ENCODE measurements around the gene DCP1B.

DCP1B gene

GRCh38 chr12:1992732-1993131 is 11.5 kb downstream of the DCP1B start:
- H3K4me3 ChIP-seq (ENCODE audit: low read length), result no peak overlapping the region
- TF ChIP-seq CTCF (conservative IDR thresholded peaks at IDR 0.05; ENCODE audit: low read depth, low read length), result no peak

DNA sequence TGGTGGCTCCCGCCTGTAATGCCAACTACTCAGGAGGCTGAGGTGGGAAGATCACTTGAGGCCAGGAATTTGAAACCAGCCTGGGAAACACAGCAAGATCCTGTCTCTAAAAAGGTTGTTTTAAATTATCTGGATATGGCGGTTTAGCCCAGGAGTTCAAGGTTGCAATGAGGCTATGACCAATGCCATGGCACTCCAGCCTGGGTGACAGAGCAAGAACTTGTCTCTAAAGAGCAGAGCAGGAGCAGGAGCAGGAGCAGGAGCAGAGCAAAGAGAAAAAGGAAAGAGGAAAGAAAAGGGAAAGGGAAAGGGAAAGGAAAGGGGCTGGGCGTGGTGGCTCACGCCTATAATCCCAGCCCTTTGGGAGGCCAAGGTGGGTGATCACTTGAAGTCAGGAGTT is 15.1 kb downstream of the DCP1B start:
- TF ChIP-seq CTCF (conservative IDR thresholded peaks at IDR 0.05; ENCODE audit: low read depth, low read length), result no peak
- DNase-seq (ENCODE audit: low read depth), result no peak
- no peak overlapping the region for H3K4me3 ChIP-seq (ENCODE audit: low read length)

More at GRCh38 chr12:1992732-1993131, 11.5 kb downstream of the DCP1B start:
- DNase-seq (ENCODE audit: low read depth), result no peak

- no peak overlapping the region for H3K4me3 ChIP-seq (ENCODE audit: low read length)
- no peak for DNase-seq (ENCODE audit: low read depth)
- no peak for TF ChIP-seq CTCF (conservative IDR thresholded peaks at IDR 0.05; ENCODE audit: low read depth, low read length)
Measured at GRCh38 chr12:1984759-1985158, 19.5 kb downstream of the DCP1B start.

DNA sequence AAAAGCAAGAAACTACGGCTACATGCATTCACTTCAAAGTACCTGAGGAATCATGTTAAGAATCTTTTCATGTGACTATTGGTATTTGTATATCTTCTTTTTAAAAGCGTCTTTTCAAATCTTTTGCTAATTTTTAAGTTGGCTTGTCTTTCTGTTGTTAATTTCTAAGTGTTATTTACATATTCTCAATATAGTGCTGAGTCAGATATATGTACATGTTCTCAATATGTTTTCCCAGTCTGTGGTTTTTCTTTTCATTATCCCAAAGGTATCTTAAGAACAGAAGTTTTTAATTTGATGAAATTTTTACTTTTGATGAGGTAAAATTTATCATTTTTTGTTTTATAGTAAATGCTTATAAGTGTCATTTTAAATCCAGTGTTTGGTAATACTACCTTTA is 24.0 kb downstream of the DCP1B start:
- DNase-seq (ENCODE audit: low read depth), result no peak
- no peak overlapping the region for H3K4me3 ChIP-seq (ENCODE audit: low read length)
- no peak for TF ChIP-seq CTCF (conservative IDR thresholded peaks at IDR 0.05; ENCODE audit: low read depth, low read length)

DNA sequence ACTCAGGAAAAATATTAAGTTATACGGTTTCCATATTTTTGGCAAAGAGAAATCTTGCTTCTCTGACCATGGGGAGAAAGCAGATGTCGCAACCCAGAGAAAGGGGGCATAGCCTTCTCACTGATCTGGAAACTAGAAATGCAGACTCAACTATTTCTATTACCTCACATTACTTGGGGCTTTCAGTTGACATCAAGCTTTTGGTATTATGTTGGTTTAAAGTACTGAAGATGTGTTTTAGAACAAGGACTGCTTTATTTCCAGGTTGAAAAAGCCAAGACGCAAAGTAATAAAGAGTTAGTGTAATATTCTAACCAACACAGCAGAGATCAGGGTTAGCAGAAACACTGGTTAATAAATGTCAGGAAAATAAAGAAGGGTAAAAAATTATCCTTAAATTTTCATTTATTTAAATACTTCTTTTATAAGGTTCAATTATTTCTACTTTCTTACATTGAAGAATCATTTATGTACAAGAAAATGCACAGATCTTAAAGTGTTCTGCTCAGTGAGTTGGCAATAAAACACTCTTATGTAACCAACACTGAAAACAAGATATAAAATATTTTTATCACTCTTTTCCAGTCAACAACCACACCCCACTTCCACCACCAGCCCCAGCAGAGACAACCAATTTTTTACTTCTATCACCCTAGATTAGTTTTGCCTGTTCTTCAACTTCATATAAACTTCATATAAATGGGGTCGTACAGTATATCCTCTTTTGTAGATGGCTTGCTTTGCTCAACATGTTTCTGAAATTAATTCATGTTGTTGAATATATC is 26.0 kb downstream of the DCP1B start:
- no peak for TF ChIP-seq CTCF (conservative IDR thresholded peaks at IDR 0.05; ENCODE audit: low read depth, low read length)
- no peak overlapping the region for H3K4me3 ChIP-seq (ENCODE audit: low read length)
- DNase-seq (ENCODE audit: low read depth), result no peak

GRCh38 chr12:1977588-1977987 is 26.7 kb downstream of the DCP1B start:
- no peak for TF ChIP-seq CTCF (conservative IDR thresholded peaks at IDR 0.05; ENCODE audit: low read depth, low read length)
- DNase-seq (ENCODE audit: low read depth), result no peak
- H3K4me3 ChIP-seq (ENCODE audit: low read length), result no peak overlapping the region

DNA sequence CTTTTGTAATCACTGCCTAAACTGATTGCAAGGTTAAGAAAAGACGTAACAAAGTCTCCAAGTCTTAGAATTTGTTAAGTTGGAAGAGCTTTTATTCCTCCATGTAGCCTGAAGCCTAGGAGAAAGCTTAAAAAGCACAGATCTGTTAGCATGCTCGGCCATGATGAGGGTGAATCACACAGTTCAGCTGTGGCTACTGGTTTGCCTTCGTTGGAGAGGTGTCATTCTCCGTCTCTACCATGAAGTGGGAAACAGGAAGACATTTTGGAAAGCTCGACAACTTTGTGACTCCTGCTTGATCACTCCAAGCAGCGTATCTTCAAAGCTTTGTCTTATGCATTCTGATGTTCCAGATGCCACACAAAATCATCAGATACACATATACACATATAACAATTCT is 27.1 kb downstream of the DCP1B start:
- no peak overlapping the region for H3K4me3 ChIP-seq (ENCODE audit: low read length)
- DNase-seq (ENCODE audit: low read depth), result no peak
- no peak for TF ChIP-seq CTCF (conservative IDR thresholded peaks at IDR 0.05; ENCODE audit: low read depth, low read length)

Data from retinal pigment epithelial cell (primary cell).